Muscle of leg (tissue), 11 donors: ENCODE measurements around the gene LTBR. TPM values are rescaled to one million over a fixed set of nuclear protein-coding genes. Genes with fewer than 3 reads are reported as not detected.

Experiments used
- DNase-seq: peaks from one replicate; pipeline ENCODE4 v3.0.0; 2013
- H3K27ac ChIP-seq: one replicate; pipeline ENCODE4 v1.5.1; 2013; ENCODE audit warnings: mild to moderate bottlenecking, low read length, control low read depth
- H3K27me3 ChIP-seq: one replicate; pipeline ENCODE4 v1.6.1; 2013; ENCODE audit warnings: low read length; ENCODE audit not compliant: control insufficient read depth, insufficient read depth
- H3K36me3 ChIP-seq: one replicate; pipeline ENCODE4 v1.6.1; 2013; ENCODE audit warnings: low read length; ENCODE audit not compliant: control insufficient read depth, insufficient read depth
- H3K4me1 ChIP-seq: one replicate; pipeline ENCODE4 v1.6.1; 2013; ENCODE audit warnings: low read length; ENCODE audit not compliant: control insufficient read depth, insufficient read depth
- H3K4me3 ChIP-seq: one replicate; pipeline ENCODE4 v1.5.1; 2013; ENCODE audit warnings: low read length, control low read depth
- H3K9me3 ChIP-seq: replicated peaks from 2 replicates; pipeline ENCODE4 v1.6.1; 2013; ENCODE audit warnings: low read depth, low read length; ENCODE audit not compliant: control insufficient read depth
- WGBS: methylation state at CpG from one replicate; pipeline ENCODE4 v1.1.5; 2013; ENCODE audit warnings: missing lambda C conversion rate; ENCODE audit not compliant: insufficient coverage; 5-methylcytosine and 5-hydroxymethylcytosine counted together
- polyA plus RNA-seq, 8 donors: library from polyadenylated mRNA; unstranded; fragments of 120-200 nt; gene quantifications; one replicate each; pipeline versions ENCODE4 v1.2.1 to v1.2.3, GENCODE V29; 2013; ENCODE audit warnings: inconsistent platforms in 1 of 8, low replicate concordance in 1 of 8; ENCODE audit not compliant: insufficient read length in 8 of 8, insufficient read depth in 1 of 8
- total RNA-seq: library from RNA; stranded (reverse); fragments of 120-200 nt; gene quantifications from one replicate; pipeline ENCODE4 v1.2.4, GENCODE V29; 2013

Gene LTBR
- total and polyA plus RNA-seq, 9 donors = 32.9 to 48.2 (median 39.0) TPM

GRCh38 chr12:6358881-6359280 lies 25.1 kb upstream of the LTBR start:
- no CpG with 5 or more reads among the region's 1 CpG for WGBS
- Histone ChIP-seq H3K4me1 (peaks cover 10% of the 10 kb centered on the region), H3K4me3 (no peak overlapping the region), H3K27ac (no peak overlapping the region), H3K27me3 (peaks cover 2% of the 10 kb centered on the region), H3K36me3 (no peaks in the 10 kb centered on the region), H3K9me3 (no peaks in the 10 kb centered on the region)
- no peak for DNase-seq

GRCh38 chr12:6360080-6360571 lies 23.8 kb upstream of the LTBR start:
- Histone ChIP-seq H3K27ac (no peak overlapping the region), H3K4me3 (no peak overlapping the region), H3K4me1 (peaks cover 11% of the 10 kb centered on the region), H3K27me3 (peaks cover 2% of the 10 kb centered on the region), H3K36me3 (no peaks in the 10 kb centered on the region), H3K9me3 (no peaks in the 10 kb centered on the region)
- WGBS = 83% methylated on average over 6 of the region's 7 CpGs
- DNase-seq = no peak

GRCh38 chr12:6360578-6361490 lies 23.1 kb upstream of the LTBR start:
- Histone ChIP-seq H3K4me1 (peaks cover 11% of the 10 kb centered on the region), H3K27ac (no peak overlapping the region), H3K9me3 (no peaks in the 10 kb centered on the region), H3K27me3 (peaks cover 2% of the 10 kb centered on the region), H3K4me3 (no peak overlapping the region), H3K36me3 (no peaks in the 10 kb centered on the region)
- DNase-seq = no peak
- WGBS = 38% methylated on average over 1 of the region's 11 CpGs

GRCh38 chr12:6361834-6362233 lies 22.1 kb upstream of the LTBR start:
- H3K4me3 ChIP-seq = no peak overlapping the region
- H3K36me3 ChIP-seq = no peaks in the 10 kb centered on the region
- H3K27ac ChIP-seq = no peak overlapping the region
- peaks cover 11% of the 10 kb centered on the region for H3K4me1 ChIP-seq
- 79% methylated on average over 12 of the region's 14 CpGs for WGBS
- no peak for DNase-seq
- no peaks in the 10 kb centered on the region for H3K9me3 ChIP-seq
- H3K27me3 ChIP-seq = peaks cover 2% of the 10 kb centered on the region

GRCh38 chr12:6362403-6362802 lies 21.6 kb upstream of the LTBR start:
- Histone ChIP-seq H3K27ac (no peak overlapping the region), H3K4me3 (no peak overlapping the region), H3K9me3 (no peaks in the 10 kb centered on the region), H3K36me3 (no peaks in the 10 kb centered on the region), H3K4me1 (peaks cover 11% of the 10 kb centered on the region), H3K27me3 (peaks cover 2% of the 10 kb centered on the region)
- DNase-seq = no peak
- 38% methylated on average over 2 of the region's 3 CpGs for WGBS

- Histone ChIP-seq H3K4me1 (peaks cover 11% of the 10 kb centered on the region), H3K4me3 (peak overlapping the region; percentile 51), H3K27me3 (peaks cover 2% of the 10 kb centered on the region), H3K9me3 (no peaks in the 10 kb centered on the region), H3K27ac (no peak overlapping the region), H3K36me3 (no peaks in the 10 kb centered on the region)
- 0% methylated on average over 1 of the region's 4 CpGs for WGBS
- DNase-seq = no peak
Measured at GRCh38 chr12:6363010-6363329, 21.0 kb upstream of the LTBR start.

- Histone ChIP-seq H3K36me3 (no peaks in the 10 kb centered on the region), H3K9me3 (no peaks in the 10 kb centered on the region), H3K27ac (peak overlapping the region; percentile 47), H3K4me1 (peaks cover 11% of the 10 kb centered on the region), H3K4me3 (peak overlapping the region; percentile 51), H3K27me3 (peaks cover 2% of the 10 kb centered on the region)
- DNase-seq = peak; percentile 77
- 6% methylated on average over 49 of the region's 59 CpGs for WGBS
Measured at GRCh38 chr12:6363330-6364043, 20.5 kb upstream of the LTBR start.

GRCh38 chr12:6364044-6364374 lies 20.0 kb upstream of the LTBR start:
- Histone ChIP-seq H3K4me3 (peak overlapping the region; percentile 51), H3K27me3 (peaks cover 2% of the 10 kb centered on the region), H3K4me1 (peaks cover 11% of the 10 kb centered on the region), H3K27ac (peak overlapping the region; percentile 47), H3K9me3 (no peaks in the 10 kb centered on the region), H3K36me3 (no peaks in the 10 kb centered on the region)
- WGBS = 41% methylated on average over 6 of the region's 15 CpGs
- DNase-seq = no peak

GRCh38 chr12:6367065-6367968 lies 16.6 kb upstream of the LTBR start:
- Histone ChIP-seq H3K27ac (no peak overlapping the region), H3K27me3 (no peaks in the 10 kb centered on the region), H3K36me3 (no peaks in the 10 kb centered on the region), H3K4me3 (no peak overlapping the region), H3K9me3 (no peaks in the 10 kb centered on the region), H3K4me1 (peaks cover 11% of the 10 kb centered on the region)
- WGBS = 61% methylated on average over 3 of the region's 11 CpGs
- DNase-seq = peak; percentile 66
